GM19193 (cell line): ENCODE measurements around the gene PIP5K1C.

Source experiments
- POLR2A ChIP-seq: IDR thresholded peaks from 4 replicates; pipeline ENCODE4 v1.6.1; 2011; ENCODE audit not compliant: insufficient read depth, insufficient read length; ENCODE audit errors: extremely low read depth

The PIP5K1C gene

GRCh38 chr19:3627351-3627723 is 72.9 kb downstream of the PIP5K1C start:
- no peak for TF ChIP-seq POLR2A

- peak; percentile 92 for TF ChIP-seq POLR2A
Observed at GRCh38 chr19:3626473-3627350, 73.6 kb downstream of the PIP5K1C start, which contains the start of gene CACTIN. Gene CACTIN, minus strand, starts transcription at chr19:3626790. Its CDS starts 28 bp downstream, at chr19:3626762.

GRCh38 chr19:3625996-3626472 is 74.2 kb downstream of the PIP5K1C start:
- no peak for TF ChIP-seq POLR2A

DNA sequence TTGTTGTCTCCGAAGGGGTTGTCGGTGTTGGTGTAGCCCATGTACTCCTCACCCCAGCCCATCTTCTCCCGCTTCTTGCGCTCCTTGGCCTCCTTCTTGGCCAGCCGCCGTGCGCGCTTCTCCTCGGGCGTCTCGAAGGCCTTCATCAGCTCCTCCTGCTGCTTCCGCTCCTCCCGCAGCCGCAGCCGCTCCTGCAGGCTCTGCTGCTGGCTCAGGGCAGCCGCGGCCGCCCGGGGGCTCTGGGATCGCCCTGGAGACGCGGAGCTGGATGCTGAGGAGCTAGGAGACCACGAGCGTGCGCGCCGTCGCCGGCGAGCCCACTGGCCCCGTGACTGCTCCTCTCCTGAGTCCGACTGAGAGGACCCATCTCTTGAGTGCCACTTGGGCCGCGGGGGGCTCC is 76.6 kb downstream of the PIP5K1C start:
- TF ChIP-seq POLR2A: no peak

DNA sequence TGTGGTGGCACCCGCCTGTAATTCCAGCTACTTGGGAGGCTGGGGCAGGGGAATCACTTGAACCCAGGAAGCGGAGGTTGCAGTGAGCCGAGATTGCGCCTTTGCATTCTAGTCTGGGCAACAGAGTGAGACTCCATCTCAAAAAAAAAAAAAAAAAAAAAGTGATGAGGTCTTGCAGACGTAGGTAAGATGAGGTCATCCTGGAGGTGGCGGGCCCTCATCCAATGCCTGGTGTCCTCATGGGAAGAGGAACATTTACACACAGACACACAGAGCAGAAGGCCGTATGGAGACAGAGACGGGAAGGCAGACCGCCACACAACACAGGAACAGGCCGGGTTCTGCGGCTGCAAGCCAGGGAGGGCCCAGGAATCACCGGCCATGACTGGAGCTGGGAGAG is 78.0 kb downstream of the PIP5K1C start:
- TF ChIP-seq POLR2A: no peak

- no peak for TF ChIP-seq POLR2A
Observed at GRCh38 chr19:3621689-3622088, 78.6 kb downstream of the PIP5K1C start.

DNA sequence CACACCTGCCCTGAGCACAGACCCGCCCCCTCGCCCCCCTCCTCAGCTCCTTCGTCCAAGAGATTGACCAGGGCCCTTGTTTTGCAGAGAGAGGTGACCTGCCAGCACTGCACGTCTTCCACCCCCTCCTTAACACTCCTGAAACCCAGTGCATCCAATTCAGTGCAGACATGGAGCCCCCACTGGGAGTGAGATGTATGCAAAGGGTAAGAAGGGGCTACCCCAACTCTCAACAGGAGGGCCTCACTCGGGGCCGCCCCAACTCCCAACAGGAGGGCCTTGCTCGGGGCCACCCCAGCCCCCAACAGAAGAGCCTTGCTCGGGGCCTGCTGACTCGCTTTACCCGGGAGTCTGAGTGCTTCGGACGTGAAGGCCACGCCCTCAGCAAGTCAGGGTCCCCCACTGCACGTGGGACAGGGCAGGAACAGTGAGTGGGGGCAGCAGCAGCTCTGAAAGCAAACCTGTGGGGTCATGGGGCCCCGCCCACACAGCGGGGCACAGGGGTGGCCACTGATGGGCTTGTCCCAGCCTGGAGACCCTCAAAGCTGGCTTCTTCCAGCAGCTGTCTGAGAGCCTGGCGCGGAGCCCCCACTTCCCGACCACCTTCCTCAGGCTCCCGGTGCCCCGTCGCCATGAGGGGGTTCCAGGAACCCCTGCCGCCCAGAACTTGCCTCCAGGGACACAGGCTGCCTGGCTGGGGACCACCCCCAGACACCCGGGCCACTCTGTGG is 79.3 kb downstream of the PIP5K1C start:
- TF ChIP-seq POLR2A: no peak

DNA sequence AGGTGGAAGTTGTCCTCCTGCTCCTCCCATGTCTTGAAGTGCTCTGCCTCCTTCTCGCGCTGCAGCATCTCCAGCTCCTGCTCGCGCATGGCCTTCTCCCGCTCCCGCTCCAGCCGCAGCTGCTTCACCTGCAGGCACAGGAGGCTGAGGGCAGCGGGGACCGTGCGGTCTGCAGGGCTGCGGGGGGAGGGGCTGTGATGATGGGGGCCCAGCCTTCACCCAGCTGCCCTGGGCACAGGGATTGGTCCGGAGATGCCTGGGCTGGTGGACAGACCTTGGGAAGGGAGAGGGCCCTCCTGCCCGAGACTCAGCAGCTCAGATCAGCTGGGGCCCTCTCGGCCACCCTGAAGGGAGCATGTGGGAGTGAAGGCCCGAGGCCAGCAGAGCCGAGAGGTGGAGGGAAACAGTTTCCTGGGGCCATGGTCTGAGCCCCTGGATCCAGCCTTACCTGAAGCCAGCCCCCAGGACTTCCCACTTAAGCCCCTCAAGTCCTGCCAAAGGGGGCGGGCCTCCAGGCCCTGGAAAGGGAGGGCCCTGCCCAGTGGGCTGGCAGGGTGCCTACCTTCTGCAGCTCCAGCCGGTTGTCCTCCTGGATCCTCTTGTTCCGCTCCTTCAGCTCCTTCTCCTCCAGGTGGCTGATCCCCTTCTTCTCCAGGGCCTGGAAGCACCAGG is 80.0 kb downstream of the PIP5K1C start:
- no peak for TF ChIP-seq POLR2A

GRCh38 chr19:3619631-3620012 is 80.6 kb downstream of the PIP5K1C start:
- no peak for TF ChIP-seq POLR2A

DNA sequence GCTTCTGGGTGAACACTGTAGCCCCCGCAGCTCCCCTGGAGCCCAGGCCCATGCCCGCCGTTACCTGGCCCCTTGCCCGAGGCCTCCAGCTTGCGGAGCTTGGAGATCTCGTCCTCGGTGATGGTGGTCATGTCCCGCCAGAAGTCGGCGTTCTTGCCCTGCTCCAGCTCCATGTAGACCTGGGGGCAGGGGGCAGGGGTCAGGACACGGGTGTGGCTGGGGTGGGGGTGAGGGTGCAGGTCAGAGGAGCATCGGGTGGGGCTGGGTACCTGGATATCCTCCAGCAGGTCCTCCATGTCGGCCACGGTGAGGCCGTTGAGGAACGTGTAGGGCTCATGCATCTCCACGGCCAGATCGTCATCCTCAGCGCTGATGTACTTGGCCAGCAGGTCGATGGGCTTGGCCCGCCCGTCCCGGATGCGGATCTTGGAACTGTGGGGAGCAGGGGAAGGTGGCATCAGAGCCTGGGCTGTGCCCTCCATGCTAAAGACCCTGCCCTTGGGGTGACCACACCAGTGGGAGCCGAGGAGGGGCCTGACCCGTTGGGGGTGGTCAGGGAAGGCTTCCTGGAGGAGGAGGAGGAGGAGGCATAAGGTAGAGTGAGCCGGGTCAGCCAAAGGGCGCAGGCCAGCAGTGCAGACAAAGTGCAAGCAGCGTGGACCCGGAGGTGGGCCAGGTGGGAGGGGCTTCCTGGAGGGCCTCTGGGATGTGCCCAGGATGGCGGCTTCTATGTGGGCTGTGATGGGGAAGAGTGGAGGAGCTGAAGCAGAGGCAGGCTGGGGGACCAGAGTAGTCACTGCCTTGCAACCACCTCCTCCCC is 81.2 kb downstream of the PIP5K1C start:
- TF ChIP-seq POLR2A: no peak

DNA sequence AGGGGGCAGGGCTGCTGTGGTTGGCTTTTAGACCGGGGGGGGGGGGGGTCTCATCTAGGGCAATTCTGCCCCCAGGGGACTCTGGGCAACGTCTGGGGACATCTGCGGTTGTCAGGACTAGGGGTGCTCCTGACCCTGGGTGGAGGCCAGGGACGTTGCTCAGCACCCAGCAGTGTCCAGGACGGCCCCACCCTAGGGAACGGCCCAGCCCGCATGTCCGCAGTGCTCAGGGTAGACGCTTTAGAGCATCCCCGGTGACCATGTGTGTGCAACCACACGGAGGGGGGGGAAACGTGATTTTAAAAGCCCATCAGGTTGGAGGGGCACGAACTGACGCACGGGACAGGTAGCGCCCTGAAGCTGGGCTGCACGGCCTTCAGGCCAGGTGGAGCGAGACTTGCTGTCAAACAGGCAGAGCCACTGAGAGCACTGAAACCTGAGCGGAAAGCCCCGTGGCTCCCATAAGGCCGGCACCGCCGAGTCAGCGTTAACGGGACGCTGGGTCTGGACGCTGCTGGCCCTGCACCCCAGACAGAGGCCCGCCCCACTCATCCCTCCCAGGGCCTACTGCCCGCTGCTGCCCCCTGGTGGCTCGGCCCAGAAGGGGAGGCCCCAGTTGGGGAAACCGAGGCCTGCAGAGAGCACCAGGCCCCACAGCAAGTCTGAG is 82.0 kb downstream of the PIP5K1C start:
- TF ChIP-seq POLR2A: no peak

DNA sequence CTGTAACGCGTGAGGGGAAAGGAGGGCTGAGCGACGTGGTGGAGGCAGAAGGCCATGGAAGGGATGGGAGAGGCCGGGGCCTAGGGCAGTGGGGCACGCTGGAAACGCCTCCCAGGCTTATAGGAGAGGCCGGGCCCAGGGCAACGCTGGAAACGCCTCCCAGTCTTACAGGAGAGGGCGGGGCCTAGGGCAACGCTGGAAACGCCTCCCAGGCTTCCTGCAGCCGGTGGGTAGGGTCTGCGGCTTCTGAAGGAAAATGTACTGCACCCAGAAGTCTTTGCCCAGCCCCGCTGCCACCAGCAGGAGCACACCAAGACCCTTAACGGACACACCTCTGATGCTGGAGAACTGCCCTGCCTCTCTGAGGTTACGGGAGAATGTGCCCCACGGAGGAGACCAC is 82.8 kb downstream of the PIP5K1C start:
- no peak for TF ChIP-seq POLR2A

DNA sequence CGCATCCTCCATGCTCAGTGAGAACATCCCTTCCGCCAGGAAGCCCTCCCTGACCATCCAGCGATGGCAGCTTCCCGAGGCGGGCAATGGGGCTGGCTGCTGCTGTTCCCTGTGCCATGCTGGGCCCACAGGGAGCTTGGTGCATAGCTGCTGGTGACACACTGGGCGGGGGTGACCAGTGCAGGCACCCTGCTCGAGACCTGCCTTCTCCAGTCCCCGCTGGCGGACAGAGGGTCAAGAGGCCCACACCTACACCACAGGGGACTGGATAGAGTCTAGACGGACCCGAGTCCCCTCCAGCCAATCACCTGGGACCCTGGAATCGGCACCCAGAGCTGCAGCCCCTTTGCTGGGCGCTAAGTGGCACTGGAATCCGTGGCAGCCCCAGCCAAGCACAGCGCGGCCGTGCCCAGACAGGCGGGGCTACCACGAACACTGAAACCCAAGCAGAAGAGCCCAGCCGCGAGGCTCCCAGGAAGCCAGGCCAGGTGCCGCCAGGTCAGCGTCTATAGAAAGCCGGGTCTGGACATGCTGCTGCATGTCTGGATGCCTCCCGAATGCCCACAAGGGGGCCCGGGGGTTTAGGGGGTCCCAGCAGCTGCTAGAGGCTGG is 84.6 kb downstream of the PIP5K1C start:
- no peak for TF ChIP-seq POLR2A
